ENCODE measurements around the gene KMT2C.

GRCh38 chr7:152328234-152328633 lies 107.6 kb downstream of the KMT2C start:
- TF ChIP-seq POLR2AphosphoS5 (IDR thresholded peaks at IDR 0.05; ENCODE audit: low read depth, low read length) (no peak), POLR2A (IDR thresholded peaks at IDR 0.05; ENCODE audit: low read depth, low read length) (no peak), TAF1 (IDR thresholded peaks at IDR 0.05; ENCODE audit: low read depth, low read length) (no peak), SPI1 (IDR thresholded peaks at IDR 0.05; ENCODE audit: low read depth, low read length) (no peak)

Measured in GM12891 (cell line).